Measurements from ENCODE around the gene CRIP3.
"Not testable (repeated sequence)": the region's sequence is repeated elsewhere in the genome, so short reads cannot be mapped to it uniquely, and the experiment has no call there.

DNA sequence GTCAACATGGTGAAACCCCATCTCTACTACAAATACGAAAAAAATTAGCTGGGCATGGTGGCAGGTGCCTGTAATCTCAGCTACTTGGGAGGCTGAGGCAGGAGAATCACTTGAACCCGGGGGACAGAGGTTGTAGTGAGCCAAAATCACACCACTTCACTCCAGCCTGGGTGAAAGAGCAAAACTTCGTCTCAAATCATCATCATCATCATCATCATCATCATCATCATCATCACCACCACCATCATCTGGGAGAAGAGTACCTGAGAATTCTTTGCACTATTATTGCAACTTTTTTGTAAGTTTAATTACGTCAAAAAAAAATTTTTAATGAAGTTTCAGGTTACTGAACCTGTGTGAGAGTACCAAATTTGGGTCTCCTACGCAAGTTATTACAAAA is 43.3 kb upstream of the CRIP3 start:
- not testable (repeated sequence) for TF ChIP-seq CTCF (IDR thresholded peaks at IDR 0.05; ENCODE audit: low read depth, low read length, missing input control); GABPA (IDR thresholded peaks at IDR 0.05 in 1 of 2, conservative IDR thresholded peaks at IDR 0.05 in 1 of 2); JUND (IDR thresholded peaks at IDR 0.05); RAD21 (IDR thresholded peaks at IDR 0.05); RXRA (IDR thresholded peaks at IDR 0.05)
- TF ChIP-seq, protein P1, sequence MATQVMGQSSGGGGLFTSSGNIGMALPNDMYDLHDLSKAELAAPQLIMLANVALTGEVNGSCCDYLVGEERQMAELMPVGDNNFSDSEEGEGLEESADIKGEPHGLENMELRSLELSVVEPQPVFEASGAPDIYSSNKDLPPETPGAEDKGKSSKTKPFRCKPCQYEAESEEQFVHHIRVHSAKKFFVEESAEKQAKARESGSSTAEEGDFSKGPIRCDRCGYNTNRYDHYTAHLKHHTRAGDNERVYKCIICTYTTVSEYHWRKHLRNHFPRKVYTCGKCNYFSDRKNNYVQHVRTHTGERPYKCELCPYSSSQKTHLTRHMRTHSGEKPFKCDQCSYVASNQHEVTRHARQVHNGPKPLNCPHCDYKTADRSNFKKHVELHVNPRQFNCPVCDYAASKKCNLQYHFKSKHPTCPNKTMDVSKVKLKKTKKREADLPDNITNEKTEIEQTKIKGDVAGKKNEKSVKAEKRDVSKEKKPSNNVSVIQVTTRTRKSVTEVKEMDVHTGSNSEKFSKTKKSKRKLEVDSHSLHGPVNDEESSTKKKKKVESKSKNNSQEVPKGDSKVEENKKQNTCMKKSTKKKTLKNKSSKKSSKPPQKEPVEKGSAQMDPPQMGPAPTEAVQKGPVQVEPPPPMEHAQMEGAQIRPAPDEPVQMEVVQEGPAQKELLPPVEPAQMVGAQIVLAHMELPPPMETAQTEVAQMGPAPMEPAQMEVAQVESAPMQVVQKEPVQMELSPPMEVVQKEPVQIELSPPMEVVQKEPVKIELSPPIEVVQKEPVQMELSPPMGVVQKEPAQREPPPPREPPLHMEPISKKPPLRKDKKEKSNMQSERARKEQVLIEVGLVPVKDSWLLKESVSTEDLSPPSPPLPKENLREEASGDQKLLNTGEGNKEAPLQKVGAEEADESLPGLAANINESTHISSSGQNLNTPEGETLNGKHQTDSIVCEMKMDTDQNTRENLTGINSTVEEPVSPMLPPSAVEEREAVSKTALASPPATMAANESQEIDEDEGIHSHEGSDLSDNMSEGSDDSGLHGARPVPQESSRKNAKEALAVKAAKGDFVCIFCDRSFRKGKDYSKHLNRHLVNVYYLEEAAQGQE (IDR thresholded peaks at IDR 0.05), result not testable (repeated sequence)
